H1 (cell line): ENCODE data around the gene TRIM44.

ENCODE experiments used
- ASH2L ChIP-seq: fragments of 200-600, 300-600 bp; sonication (generic); IDR thresholded peaks from one replicate; pipeline ENCODE4 v1.7.1; 2017; ENCODE audit warnings: low read length
- BRCA1 ChIP-seq: IDR thresholded peaks from 2 replicates; pipeline ENCODE4 v1.6.1; 2012; ENCODE audit warnings: low read depth, low read length, improper control_type of control experiment
- CEBPB ChIP-seq: IDR thresholded peaks from 2 replicates; pipeline ENCODE4 v1.6.1; 2012; ENCODE audit warnings: low read depth, low read length
- CTCF ChIP-seq, 3 experiments: IDR thresholded peaks; 1 replicate in 2 of 3; 2 replicates in 1 of 3; pipeline versions ENCODE4 v1.5.1 to v1.6.1; 2011; ENCODE audit warnings: low read length in 3 of 3, mild to moderate bottlenecking in 3 of 3, inconsistent platforms in 2 of 3, low read depth in 1 of 3, moderate library complexity in 1 of 3; ENCODE audit not compliant: insufficient read depth in 1 of 3; ENCODE audit errors: control extremely low read depth in 1 of 3
- EZH2 ChIP-seq: fragments of 200-600 bp; sonication (generic); IDR thresholded peaks from 2 replicates; pipeline ENCODE4 v1.7.1; 2012; ENCODE audit warnings: low read depth, mild to moderate bottlenecking, moderate library complexity, low read length, inconsistent platforms; ENCODE audit not compliant: severe bottlenecking
- POLR2A ChIP-seq, 2 experiments: IDR thresholded peaks; 1 replicate in 1 of 2; 2 replicates in 1 of 2; pipeline ENCODE4 v1.6.1; 2011; ENCODE audit warnings: low read depth in 2 of 2, low read length in 2 of 2, mild to moderate bottlenecking in 2 of 2; ENCODE audit errors: control extremely low read depth in 1 of 2
- RFX5 ChIP-seq: IDR thresholded peaks from 2 replicates; pipeline ENCODE4 v1.6.1; 2011; ENCODE audit warnings: low read depth, low read length, improper control_type of control experiment, borderline replicate concordance
- RXRA ChIP-seq: IDR thresholded peaks from 2 replicates; pipeline ENCODE4 v1.6.1; 2011; ENCODE audit warnings: low read depth, mild to moderate bottlenecking, low read length, moderate library complexity; ENCODE audit not compliant: insufficient read depth
- SIX5 ChIP-seq: IDR thresholded peaks from 2 replicates; pipeline ENCODE4 v1.6.1; 2011; ENCODE audit warnings: mild to moderate bottlenecking, low read depth, low read length
- TAF1 ChIP-seq: IDR thresholded peaks from 2 replicates; pipeline ENCODE4 v1.6.1; 2011; ENCODE audit warnings: mild to moderate bottlenecking, low read depth, low read length
- TEAD4 ChIP-seq: IDR thresholded peaks from 2 replicates; pipeline ENCODE4 v1.6.1; 2012; ENCODE audit warnings: low read depth, low read length, inconsistent platforms, mixed read lengths

DNA sequence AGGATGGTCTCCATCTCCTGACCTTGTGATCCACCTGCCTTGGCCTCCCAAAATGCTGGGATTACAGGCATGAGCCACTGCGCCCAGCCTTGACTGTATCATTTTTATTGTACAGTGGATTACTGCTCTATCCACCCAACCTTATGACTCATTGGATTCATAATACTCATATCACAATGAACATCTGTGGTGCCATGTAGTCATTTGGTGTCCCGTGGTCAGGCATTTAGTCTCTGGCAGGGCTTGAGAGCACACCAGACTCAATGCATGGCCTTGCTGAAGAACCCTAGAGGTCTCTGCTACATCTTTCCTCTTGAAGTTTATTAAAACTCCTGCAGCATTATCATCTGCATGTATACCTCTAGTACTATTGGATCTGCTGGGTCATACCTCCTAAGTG lies 183.3 kb downstream of the TRIM44 start:
- TF ChIP-seq RXRA (no peak), CTCF (IDR thresholded peaks at IDR 0.05; ENCODE audit: control extremely low read depth in 1 of 3, insufficient read depth in 1 of 3, low read depth in 1 of 3, low read length in 3 of 3) (no peak), CEBPB (no peak), ASH2L (no peak), TEAD4 (no peak), SIX5 (no peak), BRCA1 (no peak), EZH2 (no peak), RFX5 (no peak), POLR2A (IDR thresholded peaks at IDR 0.05; ENCODE audit: control extremely low read depth in 1 of 2, low read depth in 2 of 2, low read length in 2 of 2) (no peak), TAF1 (no peak)
